Glutamatergic neuron (in vitro differentiated cells): ENCODE data around the gene PCBD2. TPM values are rescaled to one million over a fixed set of nuclear protein-coding genes. Genes with fewer than 3 reads are reported as not detected.

Source experiments
- DNase-seq: peaks from one replicate; pipeline ENCODE4 v3.0.0; 2022
- H3K27ac Mint-ChIP-seq: one replicate; pipeline ENCODE4 v1.8.0; 2020; ENCODE audit warnings: mild to moderate bottlenecking, mixed read lengths, inconsistent platforms; ENCODE audit not compliant: unreplicated experiment
- H3K27me3 Mint-ChIP-seq: one replicate; pipeline ENCODE4 v1.8.0; 2020; ENCODE audit warnings: mild to moderate bottlenecking, moderate library complexity, mixed read lengths, inconsistent platforms; ENCODE audit not compliant: unreplicated experiment
- H3K36me3 Mint-ChIP-seq: one replicate; pipeline ENCODE4 v1.8.0; 2020; ENCODE audit warnings: mild to moderate bottlenecking, mixed read lengths, inconsistent platforms; ENCODE audit not compliant: unreplicated experiment
- H3K4me1 Mint-ChIP-seq: one replicate; pipeline ENCODE4 v1.8.0; 2020; ENCODE audit warnings: mild to moderate bottlenecking, low read depth, mixed read lengths, inconsistent platforms; ENCODE audit not compliant: unreplicated experiment
- H3K4me3 Mint-ChIP-seq: one replicate; pipeline ENCODE4 v1.8.0; 2020; ENCODE audit warnings: mild to moderate bottlenecking, mixed read lengths, inconsistent platforms; ENCODE audit not compliant: unreplicated experiment
- H3K9me3 Mint-ChIP-seq: one replicate; pipeline ENCODE4 v1.8.0; 2020; ENCODE audit warnings: mild to moderate bottlenecking, moderate library complexity, mixed read lengths, inconsistent platforms; ENCODE audit not compliant: unreplicated experiment
- total RNA-seq: library from RNA; stranded (reverse); fragmentation: NEBNext Ultra II Directional; extraction: Animal tissue kit (Norgen Biotek cat#: 25700); gene quantifications from one replicate; pipeline ENCODE4 v1.2.1, GENCODE V29; 2021; ENCODE audit not compliant: unreplicated experiment
- TF ChIP-seq, protein P1 (sequence below): fragments of 200-600 bp; sonication (generic); IDR thresholded peaks from one replicate; pipeline ENCODE4 v1.5.0; 2021; ENCODE audit not compliant: partially characterized antibody, unreplicated experiment

PCBD2 gene
- total RNA-seq, 1 donor from 2014 or later: 9.9 TPM

DNA sequence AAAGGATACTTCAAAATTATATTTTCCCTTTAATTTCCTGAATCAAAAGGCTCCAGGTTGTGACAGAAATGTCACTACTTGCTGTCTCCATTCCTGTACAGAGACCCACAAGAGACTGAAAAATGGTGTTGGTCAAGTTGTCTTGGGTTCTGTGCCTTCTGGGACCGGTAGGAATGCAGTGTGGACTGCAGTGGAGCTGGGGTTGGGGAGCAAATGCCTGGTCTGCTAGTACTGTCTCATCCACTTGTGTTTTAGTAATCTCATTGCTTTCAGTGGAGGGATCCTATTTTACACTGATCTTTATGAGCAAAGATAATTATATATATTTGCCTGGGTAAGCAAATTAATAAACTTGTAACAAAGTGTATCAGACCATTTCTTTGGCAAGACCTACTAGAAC is 38.6 kb downstream of the PCBD2 start:
- no peak overlapping the region for H3K4me3 Mint-ChIP-seq
- TF ChIP-seq, protein P1, sequence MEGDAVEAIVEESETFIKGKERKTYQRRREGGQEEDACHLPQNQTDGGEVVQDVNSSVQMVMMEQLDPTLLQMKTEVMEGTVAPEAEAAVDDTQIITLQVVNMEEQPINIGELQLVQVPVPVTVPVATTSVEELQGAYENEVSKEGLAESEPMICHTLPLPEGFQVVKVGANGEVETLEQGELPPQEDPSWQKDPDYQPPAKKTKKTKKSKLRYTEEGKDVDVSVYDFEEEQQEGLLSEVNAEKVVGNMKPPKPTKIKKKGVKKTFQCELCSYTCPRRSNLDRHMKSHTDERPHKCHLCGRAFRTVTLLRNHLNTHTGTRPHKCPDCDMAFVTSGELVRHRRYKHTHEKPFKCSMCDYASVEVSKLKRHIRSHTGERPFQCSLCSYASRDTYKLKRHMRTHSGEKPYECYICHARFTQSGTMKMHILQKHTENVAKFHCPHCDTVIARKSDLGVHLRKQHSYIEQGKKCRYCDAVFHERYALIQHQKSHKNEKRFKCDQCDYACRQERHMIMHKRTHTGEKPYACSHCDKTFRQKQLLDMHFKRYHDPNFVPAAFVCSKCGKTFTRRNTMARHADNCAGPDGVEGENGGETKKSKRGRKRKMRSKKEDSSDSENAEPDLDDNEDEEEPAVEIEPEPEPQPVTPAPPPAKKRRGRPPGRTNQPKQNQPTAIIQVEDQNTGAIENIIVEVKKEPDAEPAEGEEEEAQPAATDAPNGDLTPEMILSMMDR: no peak

DNA sequence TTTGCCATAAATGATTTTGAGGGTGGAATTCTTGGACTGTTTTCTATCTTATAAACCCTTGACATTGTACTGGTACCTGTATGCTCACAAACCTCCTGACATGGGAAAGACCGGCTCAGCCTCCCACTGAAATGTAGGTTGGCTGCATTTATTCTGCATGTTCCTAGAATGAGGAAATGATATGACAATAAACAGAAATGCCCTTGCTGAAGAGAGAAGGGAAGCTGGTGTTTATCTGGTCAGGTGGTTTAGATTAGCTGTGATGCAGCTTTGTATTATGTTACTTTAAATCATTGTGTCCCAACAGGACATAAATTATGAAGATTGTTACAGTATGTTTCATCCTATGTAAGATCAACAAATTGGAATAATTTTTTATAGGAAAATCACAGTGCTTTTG is 39.7 kb downstream of the PCBD2 start:
- Mint-ChIP-seq H3K27ac (no peak overlapping the region), H3K9me3 (no peaks in the 10 kb centered on the region), H3K4me1 (peaks cover 5% of the 10 kb centered on the region)

More for the DNA sequence above, 38.6 kb downstream of the PCBD2 start:
- DNase-seq: no peak
- Mint-ChIP-seq H3K4me1 (no peaks in the 10 kb centered on the region), H3K36me3 (no peaks in the 10 kb centered on the region), H3K27me3 (no peaks in the 10 kb centered on the region), H3K27ac (no peak overlapping the region), H3K9me3 (no peaks in the 10 kb centered on the region)

DNA sequence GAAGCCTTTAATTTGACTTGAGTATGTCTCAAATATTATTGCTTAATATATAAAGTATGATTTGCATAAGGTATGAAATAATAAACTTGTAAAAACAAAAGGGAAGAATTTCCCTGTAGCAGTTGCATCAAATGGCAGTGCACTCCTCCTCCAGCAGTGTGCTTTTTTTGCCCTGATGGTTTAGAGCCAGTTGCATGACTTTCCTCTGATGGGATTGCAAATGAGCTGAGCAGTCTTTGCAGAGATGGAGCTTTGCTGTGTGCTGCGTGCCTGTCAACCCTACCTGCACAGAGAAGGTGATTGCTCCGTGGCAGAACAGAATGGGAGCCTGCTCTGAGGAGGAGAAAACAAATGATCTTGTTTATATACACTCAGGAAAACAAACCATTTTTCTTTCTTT is 40.1 kb downstream of the PCBD2 start:
- DNase-seq: no peak
- peaks cover 5% of the 10 kb centered on the region for H3K4me1 Mint-ChIP-seq
- H3K36me3 Mint-ChIP-seq: no peaks in the 10 kb centered on the region
- H3K9me3 Mint-ChIP-seq: no peaks in the 10 kb centered on the region
- no peak overlapping the region for H3K4me3 Mint-ChIP-seq
- TF ChIP-seq, protein P1: no peak
- H3K27me3 Mint-ChIP-seq: no peaks in the 10 kb centered on the region
- no peak overlapping the region for H3K27ac Mint-ChIP-seq

More for the DNA sequence above, 39.7 kb downstream of the PCBD2 start:
- DNase-seq: no peak
- Mint-ChIP-seq H3K36me3 (no peaks in the 10 kb centered on the region), H3K4me3 (no peak overlapping the region), H3K27me3 (no peaks in the 10 kb centered on the region)
- TF ChIP-seq, protein P1: no peak

DNA sequence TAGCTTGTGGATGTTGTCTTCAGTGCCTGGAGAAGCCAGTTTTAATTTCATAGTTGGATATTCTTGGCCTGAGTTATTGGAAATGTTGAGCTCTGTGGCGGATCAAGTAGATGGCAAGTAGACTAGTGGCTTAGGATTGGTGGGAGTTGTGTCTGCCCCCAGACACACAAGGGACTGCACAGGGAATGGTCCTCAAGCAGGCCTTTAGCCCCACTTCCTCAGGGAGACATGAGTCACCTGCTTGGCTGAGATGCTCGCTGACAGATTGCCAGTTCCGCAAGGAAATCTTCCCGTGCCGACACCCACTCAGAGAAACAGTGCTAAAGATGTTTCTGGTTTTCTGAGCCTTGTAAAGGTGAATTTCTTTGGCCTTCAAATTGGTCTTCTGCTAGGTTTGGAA is 44.0 kb downstream of the PCBD2 start:
- H3K27me3 Mint-ChIP-seq: no peaks in the 10 kb centered on the region
- H3K4me3 Mint-ChIP-seq: no peak overlapping the region
- peaks cover 5% of the 10 kb centered on the region for H3K4me1 Mint-ChIP-seq
- TF ChIP-seq, protein P1: no peak
- no peak overlapping the region for H3K27ac Mint-ChIP-seq
- DNase-seq: no peak
- no peaks in the 10 kb centered on the region for H3K9me3 Mint-ChIP-seq
- H3K36me3 Mint-ChIP-seq: no peaks in the 10 kb centered on the region

DNA sequence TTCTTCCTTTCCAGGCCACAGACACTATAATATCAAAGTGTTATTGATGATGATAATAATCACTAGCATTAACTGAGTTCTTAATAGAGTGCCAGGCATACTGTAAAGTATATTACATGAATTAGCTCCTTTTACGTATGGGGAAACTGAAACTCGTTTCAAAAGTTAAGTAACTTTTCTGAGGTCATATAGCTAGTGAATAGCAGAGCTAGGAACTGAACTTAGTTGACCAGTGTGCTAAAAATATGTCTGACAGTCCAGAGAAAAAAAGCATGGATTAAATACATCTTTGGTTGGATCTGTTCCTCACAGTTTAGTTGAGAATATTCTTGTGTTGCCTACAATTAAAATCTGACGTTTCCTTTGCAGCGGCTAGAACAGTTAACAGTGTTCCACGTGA is 44.4 kb downstream of the PCBD2 start:
- no peaks in the 10 kb centered on the region for H3K27me3 Mint-ChIP-seq
- no peak overlapping the region for H3K4me3 Mint-ChIP-seq
- TF ChIP-seq, protein P1: no peak
- H3K36me3 Mint-ChIP-seq: peaks cover 3% of the 10 kb centered on the region
- H3K27ac Mint-ChIP-seq: no peak overlapping the region
- no peak for DNase-seq
- H3K4me1 Mint-ChIP-seq: peaks cover 5% of the 10 kb centered on the region
- no peaks in the 10 kb centered on the region for H3K9me3 Mint-ChIP-seq
